ENCODE measurements around the gene ASPN. TPM values are rescaled to one million over a fixed set of nuclear protein-coding genes. Genes with fewer than 3 reads are reported as not detected.

The ASPN gene
- total and polyA plus RNA-seq, 9 of the 15 experiments (the other 6 are each of a cell fraction or from before 2014, with no cell fraction given) = 0.03 to 0.07 TPM; not detected in 7

GRCh38 chr9:92522983-92523970 lies 41.0 kb upstream of the ASPN start (continued):
- TF ChIP-seq PCBP2 (IDR thresholded peaks at IDR 0.05; ENCODE audit: low read depth, low read length, poor library complexity, severe bottlenecking) (no peak), STAG1 (CRISPR knock-in tag; IDR thresholded peaks at IDR 0.05; ENCODE audit: borderline replicate concordance) (no peak), ZFX (CRISPR knock-in tag; IDR thresholded peaks at IDR 0.05) (no peak; the same call in 1 of the 2 replicates), ZNF146 (CRISPR knock-in tag; IDR thresholded peaks at IDR 0.05; ENCODE audit: unreplicated experiment) (no peak), NFE2 (IDR thresholded peaks at IDR 0.05; ENCODE audit: low read depth) (0 out of 2 replicates have a peak, but pooled peaks have one; percentile 2), ZNF436 (CRISPR knock-in tag; IDR thresholded peaks at IDR 0.05) (no peak), ZNF444 (CRISPR knock-in tag; IDR thresholded peaks at IDR 0.05) (no peak), ZNF174 (CRISPR knock-in tag; IDR thresholded peaks at IDR 0.05) (no peak), BRD9 (IDR thresholded peaks at IDR 0.05; ENCODE audit: low read depth, partially characterized antibody) (no peak), ZBED1 (IDR thresholded peaks at IDR 0.05) (no peak), ZBTB43 (CRISPR knock-in tag; IDR thresholded peaks at IDR 0.05) (no peak), MEF2D (tag; conservative IDR thresholded peaks at IDR 0.05; ENCODE audit: low read depth) (no peak), SFPQ (IDR thresholded peaks at IDR 0.05; ENCODE audit: low read depth, low read length) (no peak), RBFOX2 (IDR thresholded peaks at IDR 0.05; ENCODE audit: low read depth, low read length) (no peak), KDM1A (IDR thresholded peaks at IDR 0.05) (peak; percentile 8 to 59; a peak in 2 of 4 replicates)
- TF ChIP-seq, protein P1, sequence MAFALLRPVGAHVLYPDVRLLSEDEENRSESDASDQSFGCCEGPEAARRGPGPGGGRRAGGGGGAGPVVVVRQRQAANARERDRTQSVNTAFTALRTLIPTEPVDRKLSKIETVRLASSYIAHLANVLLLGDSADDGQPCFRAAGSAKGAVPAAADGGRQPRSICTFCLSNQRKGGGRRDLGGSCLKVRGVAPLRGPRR (CRISPR knock-in tag; IDR thresholded peaks at IDR 0.05) = no peak

Data from K562 (cell line).